PC-9 (cell line): Measurements from ENCODE around the gene PRLR.

Experiments used
- EZH2 ChIP-seq: fragments of 200-600 bp; sonication (generic); IDR thresholded peaks from 2 replicates; pipeline ENCODE4 v1.8.0; 2017; ENCODE audit warnings: antibody characterized with exemption, low read depth
- TF ChIP-seq, protein P1 (sequence below): fragments of 200-600 bp; sonication (generic); conservative IDR thresholded peaks from 2 replicates; pipeline ENCODE4 v1.6.1; 2017; ENCODE audit warnings: mixed run types, antibody characterized with exemption, mild to moderate bottlenecking, moderate library complexity

DNA sequence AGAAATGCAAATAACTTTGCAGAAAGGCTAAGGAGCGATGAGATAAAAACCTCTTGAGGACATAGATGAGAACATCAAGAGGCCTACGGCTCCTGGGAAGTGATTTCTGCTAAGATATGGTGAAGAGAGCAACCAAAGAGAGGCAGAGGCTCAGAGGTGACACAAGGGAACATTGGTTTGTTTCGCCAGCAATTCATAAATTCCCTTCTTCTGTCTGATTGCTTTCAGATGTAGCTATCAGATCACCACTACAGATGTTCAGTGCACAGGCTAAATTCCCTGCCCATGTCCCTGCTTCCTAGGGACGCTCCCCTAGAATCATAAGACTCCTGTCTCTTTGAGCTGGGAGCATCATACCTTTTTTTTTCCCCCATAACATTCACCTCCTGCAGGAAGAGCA, 193.8 kb downstream of the PRLR start:
- TF ChIP-seq, protein P1, sequence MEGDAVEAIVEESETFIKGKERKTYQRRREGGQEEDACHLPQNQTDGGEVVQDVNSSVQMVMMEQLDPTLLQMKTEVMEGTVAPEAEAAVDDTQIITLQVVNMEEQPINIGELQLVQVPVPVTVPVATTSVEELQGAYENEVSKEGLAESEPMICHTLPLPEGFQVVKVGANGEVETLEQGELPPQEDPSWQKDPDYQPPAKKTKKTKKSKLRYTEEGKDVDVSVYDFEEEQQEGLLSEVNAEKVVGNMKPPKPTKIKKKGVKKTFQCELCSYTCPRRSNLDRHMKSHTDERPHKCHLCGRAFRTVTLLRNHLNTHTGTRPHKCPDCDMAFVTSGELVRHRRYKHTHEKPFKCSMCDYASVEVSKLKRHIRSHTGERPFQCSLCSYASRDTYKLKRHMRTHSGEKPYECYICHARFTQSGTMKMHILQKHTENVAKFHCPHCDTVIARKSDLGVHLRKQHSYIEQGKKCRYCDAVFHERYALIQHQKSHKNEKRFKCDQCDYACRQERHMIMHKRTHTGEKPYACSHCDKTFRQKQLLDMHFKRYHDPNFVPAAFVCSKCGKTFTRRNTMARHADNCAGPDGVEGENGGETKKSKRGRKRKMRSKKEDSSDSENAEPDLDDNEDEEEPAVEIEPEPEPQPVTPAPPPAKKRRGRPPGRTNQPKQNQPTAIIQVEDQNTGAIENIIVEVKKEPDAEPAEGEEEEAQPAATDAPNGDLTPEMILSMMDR: no peak
- no peak for TF ChIP-seq EZH2
